HG02763 (cell line): Measurements from ENCODE around the gene RBFOX2.
"Not testable (repeated sequence)": the region's sequence is repeated elsewhere in the genome, so short reads cannot be mapped to it uniquely, and the experiment has no call there.

ENCODE experiments used
- ATAC-seq: cut with Tn5 transposase; IDR thresholded peaks from one replicate; pipeline ENCODE4 v1.9.1; 2021; ENCODE audit warnings: mild to moderate bottlenecking, moderate library complexity; ENCODE audit not compliant: unreplicated experiment

RBFOX2 gene

GRCh38 chr22:36044517-36044916, 15.9 kb upstream of the RBFOX2 start:
- not testable (repeated sequence) for ATAC-seq

GRCh38 chr22:36042240-36042639, 13.6 kb upstream of the RBFOX2 start:
- no peak for ATAC-seq

GRCh38 chr22:36039125-36039524, 10.5 kb upstream of the RBFOX2 start:
- no peak for ATAC-seq

GRCh38 chr22:36037102-36037758, 8.6 kb upstream of the RBFOX2 start:
- ATAC-seq: no peak

GRCh38 chr22:36036167-36036624, 7.6 kb upstream of the RBFOX2 start:
- ATAC-seq: no peak

GRCh38 chr22:36032611-36033010, 4.0 kb upstream of the RBFOX2 start:
- no peak for ATAC-seq

- no peak for ATAC-seq
These were observed 757 bp upstream of the RBFOX2 start for GRCh38 chr22:36029406-36029755.

GRCh38 chr22:36027935-36028645, 534 bp downstream of the RBFOX2 start:
- ATAC-seq: no peak

GRCh38 chr22:36027579-36027934, 1.1 kb downstream of the RBFOX2 start:
- no peak for ATAC-seq

- ATAC-seq: no peak
These were observed 1.9 kb downstream of the RBFOX2 start for GRCh38 chr22:36026741-36027140.

- ATAC-seq: no peak
These were observed 5.9 kb downstream of the RBFOX2 start for GRCh38 chr22:36022697-36023096.

- no peak for ATAC-seq
These were observed 6.5 kb downstream of the RBFOX2 start for GRCh38 chr22:36022162-36022561.

GRCh38 chr22:36021606-36022153, 6.9 kb downstream of the RBFOX2 start:
- no peak for ATAC-seq

GRCh38 chr22:36020865-36021264, 7.8 kb downstream of the RBFOX2 start:
- not testable (repeated sequence) for ATAC-seq

GRCh38 chr22:36017651-36018091, 11.0 kb downstream of the RBFOX2 start:
- no peak for ATAC-seq

- ATAC-seq: no peak
These were observed 11.9 kb downstream of the RBFOX2 start for GRCh38 chr22:36016684-36017083.

GRCh38 chr22:36015811-36016529, 12.7 kb downstream of the RBFOX2 start:
- no peak for ATAC-seq

GRCh38 chr22:36015155-36015810, 13.3 kb downstream of the RBFOX2 start:
- no peak for ATAC-seq

GRCh38 chr22:36014546-36015074, 14.0 kb downstream of the RBFOX2 start:
- ATAC-seq: no peak

GRCh38 chr22:36012332-36012731, 16.3 kb downstream of the RBFOX2 start:
- ATAC-seq: no peak

- ATAC-seq: no peak
These were observed 17.7 kb downstream of the RBFOX2 start for GRCh38 chr22:36010882-36011281.
